Measurements from ENCODE around the gene HCN1. TPM values are rescaled to one million over a fixed set of nuclear protein-coding genes. Genes with fewer than 3 reads are reported as not detected.
"Not testable (repeated sequence)": the region's sequence is repeated elsewhere in the genome, so short reads cannot be mapped to it uniquely, and the experiment has no call there.

The HCN1 gene
- total RNA-seq, 4 donors from 2014 or later: 0.09 to 0.48 (median 0.13) TPM; not detected in 1

- no peak for TF ChIP-seq CTCF (IDR thresholded peaks at IDR 0.05)
- ATAC-seq (ENCODE audit: low FRiP score): no peak
Measured at GRCh38 chr5:45521067-45521466, 175.1 kb downstream of the HCN1 start.

GRCh38 chr5:45512521-45512920, 183.7 kb downstream of the HCN1 start:
- DNase-seq (ENCODE audit: low spot score) (no peak), ATAC-seq (ENCODE audit: low FRiP score) (no peak)
- no peak for TF ChIP-seq CTCF (IDR thresholded peaks at IDR 0.05)

More at GRCh38 chr5:45521067-45521466, 175.1 kb downstream of the HCN1 start:
- no peak for DNase-seq (ENCODE audit: low spot score)

GRCh38 chr5:45509371-45509770, 186.8 kb downstream of the HCN1 start:
- no peak for ATAC-seq (ENCODE audit: low FRiP score)
- no peak for TF ChIP-seq CTCF (IDR thresholded peaks at IDR 0.05)
- no peak for DNase-seq (ENCODE audit: low spot score)

- ATAC-seq (ENCODE audit: low FRiP score) (no peak), DNase-seq (ENCODE audit: low spot score) (no peak)
- no peak for TF ChIP-seq CTCF (IDR thresholded peaks at IDR 0.05)
Measured at GRCh38 chr5:45508135-45508534, 188.0 kb downstream of the HCN1 start.

GRCh38 chr5:45507178-45507577, 189.0 kb downstream of the HCN1 start:
- TF ChIP-seq CTCF (IDR thresholded peaks at IDR 0.05): no peak
- ATAC-seq (ENCODE audit: low FRiP score) (no peak), DNase-seq (ENCODE audit: low spot score) (no peak)

- not testable (repeated sequence) for DNase-seq (ENCODE audit: low spot score); ATAC-seq (ENCODE audit: low FRiP score)
Measured at GRCh38 chr5:45499006-45499405, 197.2 kb downstream of the HCN1 start.

GRCh38 chr5:45491368-45491767, 204.8 kb downstream of the HCN1 start:
- no peak for TF ChIP-seq CTCF (IDR thresholded peaks at IDR 0.05)
- DNase-seq (ENCODE audit: low spot score) (no peak), ATAC-seq (ENCODE audit: low FRiP score) (no peak)

- DNase-seq (ENCODE audit: low spot score) (no peak), ATAC-seq (ENCODE audit: low FRiP score) (no peak)
- TF ChIP-seq CTCF (IDR thresholded peaks at IDR 0.05): no peak
Measured at GRCh38 chr5:45484781-45485180, 211.4 kb downstream of the HCN1 start.
